Endothelial cell of umbilical vein (primary cell): ENCODE measurements around the gene CTSZ. TPM values are rescaled to one million over a fixed set of nuclear protein-coding genes. Genes with fewer than 3 reads are reported as not detected.

Source experiments
- BruUV-seq: library from RNA; stranded (reverse); fragments of 400-500 nt; replicated peaks from 2 replicates; lab custom pipeline; 2021; lab: Mats Ljungman, UMichigan
- CTCF ChIA-PET: fragments of 300-600, 350-600 bp; sonication (Branson Sonifier 250); formaldehyde crosslinking; loops from one replicate; lab custom pipeline; 2021; ENCODE audit warnings: antibody characterized with exemption, inconsistent platforms; lab: Charles Lee
- POLR2A ChIA-PET: fragments of 300-600, 350-600 bp; sonication (Branson Sonifier 250); formaldehyde crosslinking; loops from one replicate; lab custom pipeline; 2021; ENCODE audit warnings: antibody characterized with exemption, inconsistent platforms; lab: Charles Lee
- DNase-seq: peaks from one replicate; pipeline ENCODE4 v3.0.0-alpha.2; 2011; ENCODE audit warnings: low read depth, low spot score
- FAIRE-seq: peaks from 2 replicates; lab custom pipeline; 2011; peaks lifted over from hg19 to GRCh38; lab: Jason Lieb, UNC
- H2AFZ ChIP-seq: 2 replicates; pipeline ENCODE4 v1.6.0; 2012; ENCODE audit warnings: low read depth, low read length, control low read depth, inconsistent platforms
- H3K27ac ChIP-seq: 2 replicates; pipeline ENCODE4 v1.5.1; 2011; ENCODE audit warnings: low read depth, mild to moderate bottlenecking, control low read depth, low read length, moderate library complexity; ENCODE audit not compliant: insufficient read depth
- H3K27me3 ChIP-seq, 2 experiments: 2 replicates each; pipeline versions ENCODE4 v1.6.0 to v1.6.1; 2011; ENCODE audit warnings: low read length in 2 of 2, mixed read lengths in 1 of 2; ENCODE audit not compliant: control insufficient read depth in 2 of 2, insufficient read depth in 2 of 2
- H3K36me3 ChIP-seq, 2 experiments: 2 replicates in 1 of 2; 3 replicates in 1 of 2; pipeline ENCODE4 v1.5.1; 2011; ENCODE audit warnings: low read length in 2 of 2, mild to moderate bottlenecking in 1 of 2, moderate library complexity in 1 of 2; ENCODE audit not compliant: control insufficient read depth in 2 of 2, insufficient read depth in 2 of 2; ENCODE audit errors: extremely low read depth in 1 of 2
- H3K4me1 ChIP-seq: 3 replicates; pipeline ENCODE4 v1.5.1; 2011; ENCODE audit warnings: mild to moderate bottlenecking, low read length; ENCODE audit not compliant: control insufficient read depth, insufficient read depth; ENCODE audit errors: extremely low read depth
- H3K4me2 ChIP-seq: 2 replicates; pipeline ENCODE4 v1.6.1; 2011; ENCODE audit warnings: low read length, control low read depth, mixed read lengths; ENCODE audit not compliant: insufficient read depth
- H3K4me3 ChIP-seq, 3 experiments: fragments of 200-600 bp in 1 of 3; sonication (generic), shearing (Covaris generic) in 1 of 3; replicated peaks in 1 of 3; 2 replicates each; pipeline ENCODE4 v1.5.1; 2011 to 2016; ENCODE audit warnings: control low read depth in 3 of 3, low read length in 3 of 3, mild to moderate bottlenecking in 2 of 3, inconsistent platforms in 1 of 3, low read depth in 1 of 3, moderate library complexity in 1 of 3; ENCODE audit not compliant: insufficient read depth in 1 of 3
- H3K79me2 ChIP-seq: 2 replicates; pipeline ENCODE4 v1.6.0; 2012; ENCODE audit warnings: low read length, inconsistent platforms; ENCODE audit not compliant: control insufficient read depth, insufficient read depth
- H3K9ac ChIP-seq: replicated peaks from 2 replicates; pipeline ENCODE3; 2011; ENCODE audit warnings: low read length, control low read depth; ENCODE audit not compliant: insufficient read depth; ENCODE audit errors: extremely low read depth
- H3K9me1 ChIP-seq: replicated peaks from 3 replicates; pipeline ENCODE4 v1.6.0; 2011; ENCODE audit warnings: mild to moderate bottlenecking, low read length; ENCODE audit not compliant: control insufficient read depth, insufficient read depth; ENCODE audit errors: extremely low read depth
- H3K9me3 ChIP-seq: replicated peaks from 2 replicates; pipeline ENCODE4 v1.5.1; 2012; ENCODE audit warnings: low read length, inconsistent platforms; ENCODE audit not compliant: control insufficient read depth, insufficient read depth
- H4K20me1 ChIP-seq: replicated peaks from 2 replicates; pipeline ENCODE3; 2011; ENCODE audit warnings: mild to moderate bottlenecking, low read length; ENCODE audit not compliant: control insufficient read depth, insufficient read depth; ENCODE audit errors: extremely low read depth
- EZH2 ChIP-seq: IDR thresholded peaks from 2 replicates; pipeline ENCODE4 v1.6.1; 2012; ENCODE audit warnings: borderline replicate concordance, low read depth, mild to moderate bottlenecking, moderate library complexity, low read length, inconsistent platforms; ENCODE audit not compliant: severe bottlenecking
- FOS ChIP-seq: IDR thresholded peaks from 2 replicates; pipeline ENCODE4 v1.6.1; 2011; ENCODE audit warnings: mild to moderate bottlenecking, low read length, moderate library complexity, borderline replicate concordance; ENCODE audit not compliant: insufficient read depth
- GATA2 ChIP-seq: IDR thresholded peaks from 2 replicates; pipeline ENCODE4 v1.7.0; 2011; ENCODE audit warnings: low read depth, mild to moderate bottlenecking, moderate library complexity, mixed read lengths, low read length; ENCODE audit not compliant: insufficient read length, insufficient read depth
- JUN ChIP-seq: IDR thresholded peaks from 2 replicates; pipeline ENCODE4 v1.6.1; 2011; ENCODE audit warnings: borderline replicate concordance, low read depth; ENCODE audit not compliant: insufficient read length, insufficient read depth
- MYC ChIP-seq: IDR thresholded peaks from one replicate; pipeline ENCODE4 v1.6.1; 2011; ENCODE audit warnings: mild to moderate bottlenecking, low read depth, low read length
- POLR2A ChIP-seq: IDR thresholded peaks from 2 replicates; pipeline ENCODE4 v1.6.1; 2012; ENCODE audit warnings: low read depth, mild to moderate bottlenecking, control low read depth, low read length
- POLR2AphosphoS5 ChIP-seq: IDR thresholded peaks from 2 replicates; pipeline ENCODE4 v1.6.1; 2012; ENCODE audit warnings: low read depth, mild to moderate bottlenecking, control low read depth, low read length, moderate library complexity; ENCODE audit not compliant: insufficient read depth
- dilution Hi-C: fragments of 300-500 bp; cut with MboI; formaldehyde crosslinking; loops from one replicate; pipeline ENCODE4 v1.15.0; 2019; ENCODE audit warnings: low sequenced_read_pairs; ENCODE audit not compliant: extremely low pct_ligation_motif_present
- intact Hi-C: fragments of 100-400 bp; cut with micrococcal nuclease; formaldehyde crosslinking; loops from one replicate; pipeline ENCODE4 v1.10.0; 2022
- polyA plus RNA-seq, 4 experiments: library from polyadenylated mRNA; depleted of rRNA in 3 of 4; stranded (reverse) in 3 of 4; unstranded in 1 of 4; fragments of >200 nt; gene quantifications; 2 replicates each; pipeline versions ENCODE4 v1.2.1 to v1.2.3, GENCODE V29; 2011 to 2012; ENCODE audit warnings: missing spikeins in 1 of 4
- total RNA-seq: library from RNA; stranded (reverse); gene quantifications from 2 replicates; pipeline ENCODE4 v1.2.3, GENCODE V29; 2021
- TF ChIP-seq, protein P1 (sequence below), 2 donors: IDR thresholded peaks; 1 replicate in 1 of 2; 2 replicates in 1 of 2; pipeline ENCODE4 v1.5.1; 2011; ENCODE audit warnings: low read length in 2 of 2, mild to moderate bottlenecking in 2 of 2, moderate library complexity in 2 of 2, control low read depth in 1 of 2, inconsistent platforms in 1 of 2, low read depth in 1 of 2; ENCODE audit not compliant: insufficient read depth in 1 of 2; ENCODE audit errors: extremely low read depth in 1 of 2
- TF ChIP-seq, protein P2 (sequence below): IDR thresholded peaks from 2 replicates; pipeline ENCODE4 v1.6.1; 2011; ENCODE audit not compliant: insufficient read depth, insufficient read length

CTSZ gene
- total and polyA plus RNA-seq, 2 donors (not counting 3 experiments of a cell fraction or from before 2014, with no cell fraction given) = 304 to 387 TPM

DNA sequence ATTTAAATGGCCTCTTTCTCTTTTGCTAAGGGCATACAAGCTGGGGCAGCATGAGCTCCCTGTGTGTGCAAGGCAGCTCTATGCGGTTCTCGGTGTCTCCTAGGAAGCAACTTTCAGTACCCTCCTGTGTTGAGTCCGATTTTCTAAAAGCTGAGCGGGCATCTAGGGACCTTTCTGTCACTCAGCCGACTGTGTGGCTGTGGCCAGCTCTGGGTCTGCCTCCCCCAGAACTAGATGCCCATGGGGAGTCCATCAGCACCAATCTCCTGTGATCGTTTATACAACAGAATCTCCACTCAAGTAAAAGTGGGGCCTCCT, 18.5 kb downstream of the CTSZ start:
- ChIA-PET CTCF (no interaction called here), POLR2A (no interaction called here)
- H3K4me2 ChIP-seq = no peak overlapping the region
- peaks cover 30 to 48% of the 10 kb centered on the region in 2 experiments for H3K36me3 ChIP-seq
- no peaks in the 10 kb centered on the region for H3K9me3 ChIP-seq
- intact Hi-C loops = loop anchor here (10.0 kb wide), 1 partner anchor 236 kb away; no protein-coding TSS in a partner anchor
- no peak overlapping the region for H3K4me3 ChIP-seq
- TF ChIP-seq FOS (no peak), MYC (no peak), EZH2 (no peak), GATA2 (no peak), POLR2A (no peak), JUN (no peak), POLR2AphosphoS5 (no peak)
- TF ChIP-seq, protein P1, sequence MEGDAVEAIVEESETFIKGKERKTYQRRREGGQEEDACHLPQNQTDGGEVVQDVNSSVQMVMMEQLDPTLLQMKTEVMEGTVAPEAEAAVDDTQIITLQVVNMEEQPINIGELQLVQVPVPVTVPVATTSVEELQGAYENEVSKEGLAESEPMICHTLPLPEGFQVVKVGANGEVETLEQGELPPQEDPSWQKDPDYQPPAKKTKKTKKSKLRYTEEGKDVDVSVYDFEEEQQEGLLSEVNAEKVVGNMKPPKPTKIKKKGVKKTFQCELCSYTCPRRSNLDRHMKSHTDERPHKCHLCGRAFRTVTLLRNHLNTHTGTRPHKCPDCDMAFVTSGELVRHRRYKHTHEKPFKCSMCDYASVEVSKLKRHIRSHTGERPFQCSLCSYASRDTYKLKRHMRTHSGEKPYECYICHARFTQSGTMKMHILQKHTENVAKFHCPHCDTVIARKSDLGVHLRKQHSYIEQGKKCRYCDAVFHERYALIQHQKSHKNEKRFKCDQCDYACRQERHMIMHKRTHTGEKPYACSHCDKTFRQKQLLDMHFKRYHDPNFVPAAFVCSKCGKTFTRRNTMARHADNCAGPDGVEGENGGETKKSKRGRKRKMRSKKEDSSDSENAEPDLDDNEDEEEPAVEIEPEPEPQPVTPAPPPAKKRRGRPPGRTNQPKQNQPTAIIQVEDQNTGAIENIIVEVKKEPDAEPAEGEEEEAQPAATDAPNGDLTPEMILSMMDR (IDR thresholded peaks at IDR 0.05; ENCODE audit: extremely low read depth in 1 of 2, insufficient read depth in 1 of 2, low read depth in 1 of 2, low read length in 2 of 2) = no peak
- TF ChIP-seq, protein P2, sequence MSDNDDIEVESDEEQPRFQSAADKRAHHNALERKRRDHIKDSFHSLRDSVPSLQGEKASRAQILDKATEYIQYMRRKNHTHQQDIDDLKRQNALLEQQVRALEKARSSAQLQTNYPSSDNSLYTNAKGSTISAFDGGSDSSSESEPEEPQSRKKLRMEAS = no peak
- no peaks in the 10 kb centered on the region for H4K20me1 ChIP-seq
- no peak overlapping the region for H2AFZ ChIP-seq
- FAIRE-seq (no peak), DNase-seq (no peak)
- no peak overlapping the region for H3K9ac ChIP-seq
- H3K79me2 ChIP-seq = peaks cover 28% of the 10 kb centered on the region
- H3K4me1 ChIP-seq = no peaks in the 10 kb centered on the region
- dilution Hi-C loops = no loop called here
- no TSS peak for BruUV-seq
- H3K27ac ChIP-seq = no peak overlapping the region
- H3K9me1 ChIP-seq = no peaks in the 10 kb centered on the region
- no peaks in the 10 kb centered on the region for H3K27me3 ChIP-seq
